GM20431 (cell line): ENCODE measurements around the gene SEMA7A.
"Not testable (repeated sequence)": the region's sequence is repeated elsewhere in the genome, so short reads cannot be mapped to it uniquely, and the experiment has no call there.

Experiments used
- in situ Hi-C: fragments of 300-500 bp; cut with MseI, MboI; formaldehyde crosslinking; loops from one replicate; pipeline ENCODE4 v1.15.0; 2020; ENCODE audit warnings: low sequenced_read_pairs; ENCODE audit not compliant: unreplicated experiment

Gene SEMA7A

GRCh38 chr15:74390647-74391288 is 43.0 kb downstream of the SEMA7A start:
- in situ Hi-C loops: no loop called here

- in situ Hi-C loops: not testable (repeated sequence)
These were observed 43.6 kb downstream of the SEMA7A start for GRCh38 chr15:74390049-74390646.

GRCh38 chr15:74389241-74390048 is 44.3 kb downstream of the SEMA7A start:
- in situ Hi-C loops: no loop called here

DNA sequence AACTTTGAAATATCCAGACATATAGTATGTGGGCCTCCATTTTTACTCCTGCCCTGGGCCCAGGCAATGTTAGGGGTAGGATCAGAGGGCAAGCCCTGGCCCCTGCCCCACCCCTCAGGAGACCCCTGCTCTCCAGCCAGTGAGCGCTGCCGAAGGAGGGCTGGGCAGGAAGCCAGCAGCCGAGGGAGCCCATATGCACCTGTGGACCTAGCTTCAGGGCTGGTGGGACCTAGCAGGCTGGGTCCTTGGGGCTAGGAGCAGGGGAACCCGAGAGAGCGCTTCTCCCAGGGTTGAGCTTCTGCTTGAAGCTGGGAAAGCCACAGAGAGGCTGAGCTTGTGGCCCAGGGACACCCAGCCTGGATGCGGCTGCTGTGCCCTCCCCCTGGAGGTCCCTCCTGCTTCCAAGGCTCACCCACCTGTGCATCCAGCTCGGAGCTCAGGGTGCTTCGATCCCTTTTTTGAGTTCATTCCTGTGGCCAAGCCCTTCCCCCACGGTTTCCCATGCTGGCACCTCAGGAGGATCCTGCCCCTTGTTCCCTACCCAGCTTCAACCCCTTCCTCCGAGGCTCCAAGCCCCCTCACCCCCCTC is 45.3 kb downstream of the SEMA7A start:
- in situ Hi-C loops: no loop called here

- in situ Hi-C loops: no loop called here
These were observed 46.0 kb downstream of the SEMA7A start for GRCh38 chr15:74387621-74388362.

GRCh38 chr15:74387141-74387541 is 46.6 kb downstream of the SEMA7A start:
- in situ Hi-C loops: no loop called here

- in situ Hi-C loops: no loop called here
These were observed 47.1 kb downstream of the SEMA7A start for GRCh38 chr15:74386496-74387140.

- in situ Hi-C loops: no loop called here
These were observed 48.0 kb downstream of the SEMA7A start for GRCh38 chr15:74385733-74386132.

DNA sequence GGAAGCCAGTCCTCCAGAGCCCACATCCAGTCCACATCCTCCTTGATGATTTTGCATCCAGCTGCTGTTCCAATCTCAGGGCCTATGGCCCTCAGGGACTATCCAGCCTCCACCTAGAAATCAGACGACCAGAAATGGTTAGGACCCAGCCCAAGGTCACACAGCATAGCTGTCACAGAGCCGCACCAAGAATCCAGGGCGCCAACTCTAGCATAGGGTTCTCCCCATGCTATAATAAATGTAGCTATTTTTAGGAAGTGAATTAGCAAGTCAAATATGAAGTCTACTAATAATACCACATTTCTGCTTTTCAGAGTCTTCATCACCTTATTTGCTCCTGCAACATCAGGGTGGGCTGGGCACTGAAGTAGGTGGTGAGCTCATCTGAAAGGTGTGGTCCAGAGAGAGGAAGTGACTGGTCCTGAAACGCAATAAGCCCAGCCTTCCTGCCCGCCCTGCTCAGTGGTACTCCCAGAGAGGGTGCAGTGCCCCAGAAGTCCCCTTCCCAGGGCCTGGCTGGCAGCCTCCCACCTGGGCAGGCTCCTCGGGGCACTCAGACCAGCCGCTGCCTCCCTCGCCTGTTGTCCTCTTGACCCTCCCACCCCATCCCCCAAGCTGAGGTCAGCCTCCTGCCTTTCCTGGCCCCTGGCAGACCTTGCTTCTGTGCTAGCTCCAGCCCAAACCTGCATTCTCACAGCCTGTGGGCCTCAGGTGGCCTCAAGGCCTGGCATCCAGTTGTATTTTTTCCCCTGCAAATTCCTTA is 48.7 kb downstream of the SEMA7A start:
- in situ Hi-C loops: loop anchor here (5.0 kb wide), 1 partner anchor 57 kb away; no protein-coding TSS in a partner anchor

DNA sequence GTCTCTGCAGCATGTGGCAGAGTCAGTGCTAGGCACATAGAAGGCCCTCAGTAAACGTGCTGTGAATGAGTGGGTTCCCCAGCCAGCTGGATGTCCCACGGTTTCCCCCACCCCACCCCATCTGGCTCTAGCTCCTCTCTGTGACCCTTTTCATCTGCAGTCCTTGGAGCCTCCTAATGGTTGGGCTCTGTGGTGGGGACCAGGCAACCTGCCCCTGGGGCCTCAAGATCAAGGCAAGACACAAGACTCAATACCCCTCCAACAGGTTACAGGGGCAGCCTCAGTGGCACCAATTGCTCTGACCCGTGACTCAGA is 49.2 kb downstream of the SEMA7A start:
- in situ Hi-C loops: loop anchor here (5.0 kb wide), 1 partner anchor 58 kb away; no protein-coding TSS in a partner anchor

- in situ Hi-C loops: loop anchor here (5.0 kb wide), 1 partner anchor 58 kb away; no protein-coding TSS in a partner anchor
These were observed 49.8 kb downstream of the SEMA7A start for GRCh38 chr15:74383695-74384565.

DNA sequence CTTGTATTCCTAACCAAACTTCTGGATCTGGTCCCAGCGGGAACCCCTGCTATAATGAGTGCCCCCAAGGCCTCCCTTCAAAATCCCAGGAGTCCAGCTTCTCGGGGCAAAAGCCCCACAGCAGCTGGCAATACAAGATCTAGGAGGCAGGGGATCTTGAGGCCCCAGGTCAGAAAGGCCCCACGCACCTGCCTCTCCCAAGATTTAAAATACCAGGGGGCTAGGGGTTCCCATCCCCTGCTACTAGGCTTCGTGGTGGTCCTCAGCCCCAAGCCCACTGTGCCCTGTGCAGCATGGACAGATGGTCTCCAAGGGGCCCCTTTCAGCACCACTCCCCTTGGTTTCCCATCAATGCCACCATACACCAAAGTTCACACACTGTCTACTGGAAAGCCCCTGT is 50.5 kb downstream of the SEMA7A start:
- in situ Hi-C loops: loop anchor here (5.0 kb wide), 1 partner anchor 59 kb away; no protein-coding TSS in a partner anchor

DNA sequence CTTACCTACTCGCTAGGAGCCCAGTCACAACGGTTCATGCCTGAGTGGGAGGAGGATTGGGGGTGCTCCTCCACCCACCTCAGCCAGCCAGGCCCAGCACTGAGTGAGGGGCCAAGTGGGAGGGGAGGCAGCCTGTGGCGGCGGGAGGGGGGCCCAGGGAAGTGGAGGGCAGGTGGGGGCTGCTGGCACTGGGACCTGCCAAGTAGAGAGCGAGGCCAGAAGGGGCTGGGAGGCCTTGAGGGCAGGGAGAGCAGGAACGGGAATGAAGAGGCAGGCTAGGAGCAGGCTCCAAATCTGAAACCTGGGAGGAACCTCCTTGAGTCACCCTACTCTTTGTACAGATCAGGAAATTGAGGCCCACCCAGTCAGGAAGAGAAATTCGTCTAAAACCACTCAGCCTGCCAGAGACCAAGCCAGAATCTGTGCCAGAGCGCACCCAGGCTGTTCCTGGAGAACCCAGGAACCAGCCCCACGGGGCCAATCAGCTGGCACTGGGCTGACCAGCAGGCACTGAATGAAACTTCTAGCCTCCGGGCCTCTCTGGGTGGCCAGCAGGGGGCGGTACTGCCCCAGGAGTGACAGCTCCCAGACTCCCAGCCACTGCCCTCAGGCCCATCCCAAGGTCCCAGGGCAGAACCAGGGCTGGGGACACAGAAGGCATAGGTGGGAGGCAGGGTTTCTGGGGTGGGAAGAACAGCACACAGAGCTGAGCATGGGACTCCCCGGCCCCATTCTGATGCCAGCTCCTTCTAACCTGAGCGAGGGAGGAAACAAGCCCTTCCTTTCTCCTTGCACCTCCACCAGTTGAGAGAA is 51.5 kb downstream of the SEMA7A start:
- in situ Hi-C loops: loop anchor here (5.0 kb wide), 1 partner anchor 60 kb away; no protein-coding TSS in a partner anchor

- in situ Hi-C loops: loop anchor here (5.0 kb wide), 1 partner anchor 61 kb away; no protein-coding TSS in a partner anchor
These were observed 52.3 kb downstream of the SEMA7A start for GRCh38 chr15:74381481-74381880.

DNA sequence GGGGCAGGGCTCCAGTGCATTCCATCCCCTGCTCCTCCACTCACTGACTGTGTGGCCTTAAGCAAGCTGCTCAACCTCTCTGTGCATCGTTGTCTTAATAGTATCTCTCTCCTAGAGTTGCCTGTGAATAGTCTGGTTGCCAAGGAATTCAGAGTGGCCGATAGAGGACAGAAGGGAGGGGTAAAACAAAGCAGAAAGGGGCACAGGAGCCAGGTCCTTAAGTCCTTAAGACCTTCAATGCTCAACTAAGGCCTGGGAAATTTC is 52.6 kb downstream of the SEMA7A start:
- in situ Hi-C loops: loop anchor here (5.0 kb wide), 1 partner anchor 61 kb away; no protein-coding TSS in a partner anchor

DNA sequence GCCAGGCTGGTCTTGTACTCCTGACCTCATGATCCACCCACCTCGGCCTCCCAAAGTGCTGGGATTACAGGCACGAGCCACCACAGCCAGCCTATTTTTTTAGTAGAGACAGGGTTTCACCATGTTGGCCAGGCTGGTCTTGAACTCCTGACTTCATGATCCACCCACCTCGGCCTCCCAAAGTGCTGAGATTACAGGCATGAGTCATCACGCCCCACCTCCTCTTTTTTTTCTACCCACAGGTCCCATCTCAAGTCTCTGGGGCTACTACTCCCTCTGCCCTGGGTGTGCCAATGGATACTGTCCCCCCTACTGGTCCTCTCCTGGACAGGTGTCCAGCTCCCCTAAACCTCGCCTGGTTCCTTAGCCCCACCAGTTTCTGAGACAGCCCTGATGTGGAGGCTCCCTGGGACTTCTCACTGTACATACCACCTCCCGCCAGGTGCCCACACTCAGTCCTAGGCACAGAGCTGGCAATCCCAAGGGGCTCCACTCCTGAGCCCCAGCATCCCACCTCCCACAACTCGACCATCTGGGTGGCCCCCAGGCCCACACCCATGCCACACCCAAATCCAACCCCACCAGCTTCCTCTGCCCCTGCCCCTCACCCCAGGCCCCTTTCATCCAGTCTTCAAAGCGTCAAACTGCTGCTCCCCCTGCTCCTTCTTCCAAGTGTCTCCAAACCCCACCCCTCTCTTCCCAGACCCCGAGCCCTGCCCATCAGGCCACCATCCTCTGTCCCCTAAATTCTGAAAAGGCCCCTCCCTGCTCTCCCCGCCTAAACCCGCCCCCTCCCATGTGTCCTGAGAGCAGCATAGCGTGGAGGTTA is 53.2 kb downstream of the SEMA7A start:
- in situ Hi-C loops: loop anchor here (5.0 kb wide), 1 partner anchor 62 kb away; no protein-coding TSS in a partner anchor
